GM15510 (cell line): Measurements from ENCODE around the gene E2F7.

Experiments used
- POLR2A ChIP-seq: IDR thresholded peaks from 3 replicates; pipeline ENCODE4 v1.6.1; 2011; ENCODE audit warnings: borderline replicate concordance; ENCODE audit not compliant: insufficient read length; ENCODE audit errors: extremely low read depth

E2F7 gene

DNA sequence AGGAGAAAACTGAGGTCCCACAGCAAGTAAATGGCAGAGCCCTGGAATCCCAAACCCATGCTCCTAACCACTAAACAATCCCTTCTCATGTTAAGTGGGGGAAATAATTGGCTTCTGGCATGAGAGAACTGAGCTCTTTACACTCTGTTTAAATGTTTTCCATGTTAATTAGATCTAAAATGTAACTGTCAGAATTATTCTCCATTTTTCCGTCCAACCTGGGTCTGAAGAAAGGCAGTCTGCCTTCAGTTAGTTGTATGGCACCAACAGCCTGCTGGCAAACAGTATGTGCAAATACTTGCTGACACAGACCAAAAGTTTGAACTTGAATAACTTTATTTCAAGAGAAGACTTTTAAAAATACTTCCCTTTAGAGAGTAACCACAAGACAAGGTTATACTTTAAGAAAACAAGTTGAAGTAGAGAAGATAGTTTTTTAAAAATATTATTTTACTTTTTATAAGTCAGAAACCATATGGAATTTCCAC, 59.7 kb downstream of the E2F7 start:
- TF ChIP-seq POLR2A: no peak

DNA sequence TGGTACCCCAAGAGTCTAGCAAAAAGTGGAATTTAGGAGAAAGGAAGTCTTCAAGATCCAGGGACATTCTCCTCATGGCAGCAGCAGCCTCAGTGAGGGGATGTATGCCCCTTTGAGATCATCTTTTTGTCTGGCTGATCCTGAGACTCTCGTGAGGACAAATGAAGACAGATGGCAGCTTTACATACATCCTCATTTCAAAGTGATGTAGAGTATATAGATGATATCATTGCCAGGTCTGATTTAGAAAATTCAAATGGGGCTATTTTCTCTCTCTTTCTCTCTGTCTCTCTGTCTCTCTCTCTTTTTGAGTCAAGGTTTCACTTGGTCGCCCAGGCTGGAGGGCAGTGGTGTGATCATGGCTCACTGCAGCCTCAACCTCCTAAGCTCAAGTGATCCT, 61.5 kb downstream of the E2F7 start:
- TF ChIP-seq POLR2A: no peak

DNA sequence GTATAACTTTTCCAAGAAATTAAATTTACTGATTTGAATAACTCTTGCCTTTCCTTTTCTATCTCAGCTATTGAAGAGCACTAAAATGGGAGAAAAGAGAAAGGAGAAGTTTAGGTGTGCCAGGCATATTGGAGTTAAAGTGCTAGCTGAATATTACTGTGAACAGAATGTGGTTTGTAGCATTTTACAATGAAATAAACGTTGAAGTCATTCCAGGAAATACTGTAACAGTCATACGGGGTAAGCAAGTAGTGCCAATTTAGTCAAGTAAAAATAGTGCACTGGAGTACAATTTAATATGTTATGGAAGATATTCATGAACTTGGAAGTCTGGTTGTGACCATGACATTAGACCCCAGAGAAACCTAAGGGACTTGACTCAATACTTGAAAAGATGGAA, 62.1 kb downstream of the E2F7 start:
- TF ChIP-seq POLR2A: no peak

DNA sequence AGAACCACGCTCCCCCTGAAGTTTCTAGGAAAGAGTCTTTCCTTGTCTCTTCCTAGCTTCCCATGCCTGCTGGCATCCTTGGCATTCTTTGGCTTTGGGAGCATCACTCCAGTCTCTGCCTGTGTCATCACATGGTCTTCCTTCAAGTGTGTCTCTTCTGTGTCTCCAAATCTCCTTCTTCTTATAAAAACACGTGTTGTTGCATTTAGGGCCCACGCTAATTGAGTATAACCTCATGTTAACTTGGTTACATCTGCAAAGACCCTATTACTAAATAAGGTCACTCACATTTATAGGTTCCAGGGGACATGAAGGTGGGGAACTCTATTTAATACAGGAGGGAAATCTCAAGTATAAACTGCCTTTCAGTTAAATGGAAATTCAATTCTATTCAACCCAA, 63.0 kb downstream of the E2F7 start:
- no peak for TF ChIP-seq POLR2A

DNA sequence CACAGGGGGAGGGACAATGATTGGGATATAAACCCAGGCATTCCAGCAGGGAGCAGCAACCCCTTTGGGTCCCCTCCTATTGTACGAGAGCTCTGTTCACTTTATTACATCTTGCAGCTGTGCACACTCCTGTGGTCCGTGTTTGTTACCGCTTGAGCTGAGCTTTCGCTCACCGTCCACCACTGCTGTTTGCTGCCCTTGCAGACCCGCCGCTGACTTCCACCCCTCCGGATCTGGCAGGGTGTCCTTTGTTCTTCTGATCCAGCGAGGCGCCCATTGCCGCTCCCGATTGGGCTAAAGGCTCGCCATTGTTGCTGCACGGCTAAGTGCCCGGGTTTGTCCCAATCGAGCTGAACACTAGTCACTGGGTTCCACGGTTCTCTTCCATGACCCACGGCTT, 64.1 kb downstream of the E2F7 start:
- no peak for TF ChIP-seq POLR2A

DNA sequence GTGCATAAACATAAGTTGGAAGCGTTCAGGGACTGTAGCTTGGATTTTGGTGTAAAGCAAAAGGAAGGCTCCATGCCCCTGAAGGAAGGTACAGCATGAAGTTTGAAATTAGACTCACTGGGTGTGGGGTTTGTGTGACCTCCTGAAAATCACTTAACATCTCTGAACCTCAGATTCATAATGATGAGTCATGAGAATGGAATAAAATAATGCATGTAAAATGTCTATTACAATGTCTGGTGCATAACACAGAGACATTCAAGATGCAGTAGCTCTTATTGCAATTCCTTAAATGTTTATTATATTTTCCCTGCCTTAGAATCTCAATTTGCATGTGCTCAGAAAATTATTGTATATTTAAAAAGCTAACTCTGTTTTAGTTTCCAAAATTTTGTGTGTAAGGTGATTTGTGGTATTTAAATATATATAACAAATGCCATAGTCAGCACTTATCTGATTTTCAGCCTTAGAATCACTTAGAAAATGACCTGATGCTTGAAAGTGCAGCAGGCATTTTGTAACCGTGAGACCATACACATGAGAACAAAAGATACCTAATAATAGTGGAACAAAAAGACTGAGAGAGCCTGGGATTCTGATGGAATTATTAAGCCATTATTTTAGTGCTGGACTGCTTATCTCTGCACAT, 66.3 kb downstream of the E2F7 start:
- TF ChIP-seq POLR2A: no peak

DNA sequence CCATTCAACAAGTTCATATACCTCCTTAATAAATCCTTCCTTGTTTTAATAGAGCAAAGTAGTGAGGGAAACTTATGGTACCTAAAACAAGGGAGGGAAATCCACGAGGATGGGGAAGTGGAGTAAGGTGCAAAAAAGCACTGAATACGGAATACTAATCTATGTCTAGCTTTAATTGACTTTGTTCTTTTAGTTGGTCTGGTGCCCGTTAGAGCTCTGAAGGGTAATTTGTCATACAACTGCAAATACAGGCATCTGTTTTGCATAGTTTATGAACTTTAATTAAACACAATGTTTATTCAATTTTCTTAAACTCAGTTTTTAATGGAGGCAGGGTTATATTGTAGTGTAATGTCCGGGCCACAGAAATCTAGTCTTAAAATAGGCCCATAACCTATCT, 67.0 kb downstream of the E2F7 start:
- no peak for TF ChIP-seq POLR2A

DNA sequence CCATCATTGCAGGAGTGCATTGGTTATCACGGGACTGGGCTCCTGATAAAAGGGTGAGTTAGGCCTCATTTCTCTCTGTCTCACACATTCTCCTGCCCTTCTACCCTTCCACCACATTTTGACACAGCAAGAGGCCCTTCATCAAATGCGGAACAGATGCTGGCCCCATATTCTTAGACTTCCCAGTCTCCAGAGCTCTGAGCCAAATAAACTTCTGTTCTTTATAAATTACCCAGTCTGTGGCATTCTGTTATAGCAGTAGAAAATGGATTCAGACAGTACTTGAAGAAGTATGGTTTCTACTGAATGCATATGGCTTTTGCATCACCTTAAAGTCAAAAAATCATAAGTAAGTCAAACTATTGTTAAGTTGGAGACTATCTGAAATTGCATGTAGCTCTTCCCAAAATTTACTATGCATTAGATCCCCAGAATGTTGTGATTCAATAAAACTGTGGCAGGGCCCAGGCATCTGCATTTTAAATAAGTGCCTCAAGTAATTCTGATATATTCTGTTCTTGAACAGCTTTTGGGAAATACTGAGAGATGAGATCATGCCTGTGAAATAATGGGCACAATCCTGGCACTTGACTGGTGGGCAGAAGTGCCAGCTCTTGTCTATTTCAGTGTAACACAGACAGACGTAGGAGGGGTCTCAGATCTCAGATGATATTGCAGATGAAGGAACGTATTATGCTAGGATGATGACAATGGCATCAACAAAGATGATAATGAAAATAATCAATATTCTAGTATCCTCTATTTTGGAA, 68.2 kb downstream of the E2F7 start:
- TF ChIP-seq POLR2A: no peak

DNA sequence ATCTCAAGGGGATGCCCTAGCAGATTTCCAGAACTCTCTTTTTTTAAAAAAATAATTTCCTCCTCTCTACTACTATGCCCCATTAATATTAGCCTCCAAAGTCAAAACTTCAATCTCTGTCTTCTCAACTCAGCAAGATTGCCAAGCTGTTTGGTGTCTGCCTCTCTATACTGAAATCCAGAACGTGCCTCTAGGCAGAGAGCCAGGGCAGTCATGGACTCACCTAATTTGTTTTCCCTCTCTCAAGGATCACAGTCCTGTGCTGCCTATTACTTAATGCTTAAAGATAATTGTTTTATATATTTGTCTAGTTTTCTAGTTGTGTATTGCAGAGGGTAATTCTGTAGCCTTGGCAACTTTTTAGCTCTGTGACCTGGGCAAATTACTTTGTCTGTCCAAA, 74.7 kb downstream of the E2F7 start:
- no peak for TF ChIP-seq POLR2A

DNA sequence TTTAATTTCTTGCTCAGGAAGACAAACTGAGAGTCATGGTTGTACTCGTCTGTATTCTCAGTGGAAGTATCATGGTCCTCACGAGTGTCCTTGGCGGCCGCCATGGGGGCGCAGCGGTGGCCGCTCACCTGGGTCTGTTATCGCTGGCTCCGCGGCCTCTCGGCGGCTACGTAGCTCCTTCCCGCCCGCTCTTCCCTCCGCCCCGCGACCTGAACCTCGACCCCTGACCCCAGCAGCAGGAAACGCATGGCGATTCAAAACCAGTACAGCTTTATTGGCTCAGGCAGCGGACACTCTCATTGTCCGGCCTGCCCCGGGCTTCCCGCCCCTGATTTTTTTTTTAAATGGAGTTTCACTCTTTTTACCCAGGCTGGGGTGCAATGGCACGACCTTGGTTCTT, 80.8 kb downstream of the E2F7 start:
- no peak for TF ChIP-seq POLR2A

DNA sequence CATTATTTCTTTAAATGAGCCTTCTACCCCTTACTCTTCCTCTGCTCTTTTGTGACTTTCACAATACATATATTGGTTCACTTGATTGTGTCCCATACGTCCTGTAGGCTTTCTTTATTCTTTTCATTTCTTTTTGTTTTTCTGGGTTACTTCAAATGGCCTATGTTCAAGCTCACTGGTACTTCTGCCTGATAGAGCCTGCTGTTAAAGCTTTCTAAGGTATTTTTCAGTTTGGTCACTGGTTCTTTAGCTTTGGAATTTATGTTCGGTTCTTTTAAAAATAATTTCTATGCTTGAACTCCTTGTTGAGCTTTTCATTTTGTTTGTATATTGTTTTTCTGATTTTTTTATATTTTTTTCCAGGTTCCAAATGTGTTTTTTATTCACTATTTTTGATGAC, 81.9 kb downstream of the E2F7 start:
- TF ChIP-seq POLR2A: no peak

DNA sequence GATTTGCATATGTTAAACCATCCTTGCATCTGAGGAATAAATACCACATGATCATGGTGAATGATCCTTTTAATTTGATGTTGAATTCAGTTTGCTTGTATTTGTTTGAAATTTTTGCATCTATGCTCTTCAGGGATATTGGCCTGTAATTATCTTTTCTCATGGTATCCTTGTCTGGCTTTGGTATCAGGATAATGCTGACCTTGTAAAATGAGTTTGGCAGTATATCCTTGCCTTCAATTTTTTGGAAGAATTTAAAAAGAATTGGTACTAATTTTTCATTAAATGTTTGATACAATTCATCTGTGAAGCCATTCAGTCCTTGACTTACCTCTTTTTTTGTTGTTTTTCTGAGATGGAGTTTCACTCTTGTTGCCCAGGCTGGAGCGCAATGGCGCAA, 85.2 kb downstream of the E2F7 start:
- TF ChIP-seq POLR2A: no peak

DNA sequence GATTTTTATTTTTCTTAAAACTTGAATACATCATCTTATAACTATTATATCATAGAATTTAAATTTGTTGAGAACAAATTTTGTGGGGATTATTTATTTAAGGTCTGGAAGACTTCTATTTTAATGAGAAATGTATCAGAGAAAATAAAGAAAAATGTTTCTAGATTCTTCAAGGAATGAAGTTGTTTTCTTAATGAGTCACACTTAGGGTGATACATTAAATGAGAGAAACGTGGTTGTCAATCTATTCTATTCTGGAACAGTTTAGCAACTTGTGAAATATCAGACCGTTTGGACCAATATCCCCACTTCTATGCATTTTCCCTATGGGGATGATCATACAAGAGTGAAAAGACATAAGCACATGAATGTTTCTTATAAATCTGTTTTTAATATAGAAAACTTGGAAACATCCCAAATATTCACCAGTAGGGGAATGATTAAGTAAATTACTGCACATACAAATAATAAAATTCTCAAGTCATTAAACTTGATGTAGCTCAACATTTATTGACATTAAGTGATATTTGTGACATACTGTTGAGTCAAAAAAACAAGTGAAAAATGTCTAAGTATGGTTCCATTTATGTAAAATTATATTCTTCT, 88.5 kb downstream of the E2F7 start:
- TF ChIP-seq POLR2A: no peak
